ENCODE measurements around the gene C5orf22.
"Not testable (repeated sequence)": the region's sequence is repeated elsewhere in the genome, so short reads cannot be mapped to it uniquely, and the experiment has no call there.

C5orf22 gene
- total RNA-seq = 10.1 to 29.2 reads per million in 2 donors

- DNase-seq = peak; percentile 83
These were observed at the start of gene C5orf22, which contains the start of gene DROSHA for GRCh38 chr5:31531888-31532547. C5orf22 (plus strand) TSS chr5:31532301; CDS start chr5:31532393, 92 bp downstream. DROSHA (minus strand) TSS chr5:31532093; CDS start chr5:31529059, 3,034 bp downstream.

GRCh38 chr5:31485376-31486207 lies 46.5 kb upstream of the C5orf22 start:
- no peak for DNase-seq

GRCh38 chr5:31486441-31486840 lies 45.7 kb upstream of the C5orf22 start:
- no peak for DNase-seq

GRCh38 chr5:31487506-31487905 lies 44.6 kb upstream of the C5orf22 start:
- DNase-seq = no peak

- no peak for DNase-seq
These were observed 39.2 kb upstream of the C5orf22 start for GRCh38 chr5:31492869-31493268.

- DNase-seq = no peak
These were observed 36.8 kb upstream of the C5orf22 start for GRCh38 chr5:31495336-31495735.

- DNase-seq = no peak
These were observed 35.8 kb upstream of the C5orf22 start for GRCh38 chr5:31496301-31496700.

GRCh38 chr5:31496891-31497290 lies 35.2 kb upstream of the C5orf22 start:
- DNase-seq = no peak

- DNase-seq = no peak
These were observed 31.8 kb upstream of the C5orf22 start for GRCh38 chr5:31500256-31500655.

GRCh38 chr5:31502506-31502905 lies 29.6 kb upstream of the C5orf22 start:
- no peak for DNase-seq

GRCh38 chr5:31504529-31504928 lies 27.6 kb upstream of the C5orf22 start:
- no peak for DNase-seq

GRCh38 chr5:31511305-31511704 lies 20.8 kb upstream of the C5orf22 start:
- DNase-seq = no peak

GRCh38 chr5:31516802-31517201 lies 15.3 kb upstream of the C5orf22 start:
- no peak for DNase-seq

GRCh38 chr5:31523041-31523440 lies 9.1 kb upstream of the C5orf22 start:
- no peak for DNase-seq

- no peak for DNase-seq
These were observed 1.4 kb upstream of the C5orf22 start for GRCh38 chr5:31530541-31531265.

GRCh38 chr5:31531543-31531887 lies 586 bp upstream of the C5orf22 start:
- DNase-seq = peak; percentile 7

GRCh38 chr5:31534527-31535046 lies 2.5 kb downstream of the C5orf22 start:
- no peak for DNase-seq

GRCh38 chr5:31536873-31537272 lies 4.8 kb downstream of the C5orf22 start:
- DNase-seq = no peak

GRCh38 chr5:31537349-31537748 lies 5.2 kb downstream of the C5orf22 start:
- no peak for DNase-seq

- no peak for DNase-seq
These were observed 5.8 kb downstream of the C5orf22 start for GRCh38 chr5:31537851-31538250.

GRCh38 chr5:31549114-31549513 lies 17.0 kb downstream of the C5orf22 start:
- not testable (repeated sequence) for DNase-seq

GRCh38 chr5:31551878-31552277 lies 19.8 kb downstream of the C5orf22 start:
- DNase-seq = no peak

GRCh38 chr5:31553863-31554262 lies 21.8 kb downstream of the C5orf22 start:
- no peak for DNase-seq

All from T-helper 9 cell (primary cell).